Upper lobe of left lung (tissue), 6 donors: ENCODE measurements around the gene FLCN. TPM values are rescaled to one million over a fixed set of nuclear protein-coding genes. Genes with fewer than 3 reads are reported as not detected.
"Not testable (repeated sequence)": the region's sequence is repeated elsewhere in the genome, so short reads cannot be mapped to it uniquely, and the experiment has no call there.

Experiments used
- ATAC-seq, 2 donors: fragments of 200-7000 bp; cut with Tn5 transposase; one replicate each; pipeline ENCODE4 v1.9.1; 2022; ENCODE audit warnings: mild to moderate bottlenecking in 2 of 2, moderate library complexity in 2 of 2; ENCODE audit not compliant: low FRiP score in 2 of 2
- DNase-seq, 2 donors: peaks; one replicate each; pipeline ENCODE4 v3.0.0-alpha.2; 2019 to 2020
- H3K27ac ChIP-seq, 4 donors: fragments of 200-600 bp; sonication (generic); one replicate each; pipeline ENCODE4 v1.5.1; 2016 to 2019
- H3K27me3 ChIP-seq, 4 donors: fragments of 200-600 bp; sonication (generic); one replicate each; pipeline ENCODE4 v1.5.1; 2017 to 2019
- H3K36me3 ChIP-seq, 4 donors: fragments of 200-600 bp; sonication (generic); one replicate each; pipeline ENCODE4 v1.5.1; 2016 to 2019
- H3K4me1 ChIP-seq, 4 donors: fragments of 200-600 bp; sonication (generic); one replicate each; pipeline ENCODE4 v1.5.1; 2018 to 2019
- H3K4me3 ChIP-seq, 4 donors: fragments of 200-600 bp; sonication (generic); one replicate each; pipeline ENCODE4 v1.5.1; 2017 to 2019; ENCODE audit warnings: mild to moderate bottlenecking in 2 of 4, moderate library complexity in 1 of 4
- H3K9me3 ChIP-seq, 4 donors: fragments of 200-600 bp; sonication (generic); one replicate each; pipeline ENCODE4 v1.5.1; 2018 to 2019
- CTCF ChIP-seq, 6 experiments: fragments of 450-650 bp in 4 of 6; fragments of 200-600 bp in 2 of 6; sonication (generic) in 2 of 6; IDR thresholded peaks; one replicate each; pipeline ENCODE4 v1.5.1; 2016 to 2019; ENCODE audit warnings: antibody characterized with exemption in 6 of 6
- EP300 ChIP-seq, 4 donors: sonication (generic); formaldehyde crosslinking; IDR thresholded peaks; one replicate each; pipeline ENCODE4 v1.5.1; 2017; ENCODE audit warnings: antibody characterized with exemption in 4 of 4, control low read depth in 2 of 4
- POLR2A ChIP-seq, 4 donors: fragments of 450-650 bp; IDR thresholded peaks; one replicate each; pipeline ENCODE4 v1.5.1; 2016 to 2017; ENCODE audit warnings: antibody characterized with exemption in 4 of 4, mild to moderate bottlenecking in 2 of 4
- POLR2AphosphoS5 ChIP-seq, 2 donors: sonication (generic); formaldehyde crosslinking; IDR thresholded peaks; one replicate each; pipeline ENCODE4 v1.5.1; 2017; ENCODE audit warnings: antibody characterized with exemption in 2 of 2
- WGBS, 2 donors: methylation state at CpG; one replicate each; pipeline ENCODE4 v1.1.5; 2017 to 2018; 5-methylcytosine and 5-hydroxymethylcytosine counted together
- total RNA-seq, 6 donors: library from RNA; depleted of rRNA in 4 of 6; stranded (reverse); fragments of >200 nt in 4 of 6; gene quantifications; one replicate each; pipeline versions ENCODE4 v1.1.0 to v1.2.1, GENCODE V29; 2016 to 2021
- donor health status: DM: no; HTN: no; CAD: no; lungs with moderate emphysema.
- donor health status: DM: no; HTN: yes; CAD: no; lungs with severe emphysema.

Gene FLCN
- total RNA-seq, 6 donors from 2014 or later, result 62.3 to 420 (median 103) TPM

DNA sequence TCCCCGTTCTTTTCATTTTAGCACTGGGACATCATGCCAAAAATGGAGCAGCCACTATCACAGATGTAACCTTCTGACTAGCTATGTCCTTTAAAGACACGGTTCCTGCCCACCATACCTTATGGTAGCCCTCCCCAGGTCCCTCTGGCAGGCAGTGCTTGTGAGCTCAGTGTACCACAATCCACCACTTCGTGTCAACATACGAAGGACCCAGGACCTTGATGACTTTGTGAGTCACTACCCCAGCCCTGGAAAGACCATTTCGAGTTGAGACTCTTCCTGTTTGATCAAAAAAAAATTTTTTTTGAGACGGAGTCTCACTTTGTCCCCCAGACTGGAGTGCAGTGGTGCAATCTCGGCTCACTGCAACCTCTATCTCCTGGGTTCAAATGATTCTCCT lies 21.0 kb upstream of the FLCN start:
- H3K9me3 ChIP-seq, result no peaks in the 10 kb centered on the region
- H3K27me3 ChIP-seq, result no peaks in the 10 kb centered on the region
- H3K36me3 ChIP-seq, result peaks cover 26 to 96% (median 73%) of the 10 kb centered on the region in 4 donors
- H3K27ac ChIP-seq, result no peak overlapping the region
- 90 to 92% methylated on average over 7 of the region's 7 CpGs for WGBS, 2 donors
- H3K4me1 ChIP-seq, result no peaks in the 10 kb centered on the region
- no peak overlapping the region for H3K4me3 ChIP-seq
- DNase-seq, result no peak
- ATAC-seq, result no peak
- no peak for TF ChIP-seq POLR2A (IDR thresholded peaks at IDR 0.05)
- TF ChIP-seq POLR2AphosphoS5 (IDR thresholded peaks at IDR 0.05), result no peak
- TF ChIP-seq CTCF (IDR thresholded peaks at IDR 0.05), result no peak
- TF ChIP-seq EP300 (IDR thresholded peaks at IDR 0.05), result no peak

DNA sequence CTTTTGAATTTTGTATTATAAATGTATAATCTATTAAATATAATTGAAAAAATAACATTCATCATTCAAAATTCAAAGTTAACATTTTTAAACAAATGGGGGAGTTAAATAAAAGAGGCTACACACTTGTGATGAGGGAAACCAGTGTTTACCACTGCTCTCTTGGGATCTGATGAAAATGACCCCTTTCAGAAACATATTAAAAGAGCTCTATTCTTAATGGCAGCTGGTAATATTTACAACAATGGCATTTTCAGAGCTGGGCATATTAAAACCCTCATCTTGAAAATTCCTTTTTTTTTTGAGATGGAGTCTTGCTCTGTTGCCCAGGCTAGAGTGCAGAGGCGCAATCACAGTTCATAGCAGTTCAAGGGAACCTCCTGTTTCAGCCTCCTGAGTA lies 19.3 kb upstream of the FLCN start:
- no peaks in the 10 kb centered on the region for H3K9me3 ChIP-seq
- TF ChIP-seq EP300 (IDR thresholded peaks at IDR 0.05), result no peak
- TF ChIP-seq CTCF (IDR thresholded peaks at IDR 0.05), result no peak
- TF ChIP-seq POLR2AphosphoS5 (IDR thresholded peaks at IDR 0.05), result no peak
- no peak for TF ChIP-seq POLR2A (IDR thresholded peaks at IDR 0.05)
- H3K4me3 ChIP-seq, result no peak overlapping the region
- H3K27ac ChIP-seq, result no peak overlapping the region
- no peaks in the 10 kb centered on the region for H3K4me1 ChIP-seq
- DNase-seq, result no peak
- H3K36me3 ChIP-seq, result peaks cover 26 to 97% (median 76%) of the 10 kb centered on the region in 4 donors
- WGBS, 2 donors, result 90 to 100% methylated on average over 1 of the region's 1 CpG
- no peaks in the 10 kb centered on the region for H3K27me3 ChIP-seq
- ATAC-seq, result no peak

GRCh38 chr17:17255689-17256088 lies 18.7 kb upstream of the FLCN start:
- DNase-seq, H3K9me3 ChIP-seq, H3K27me3 ChIP-seq, ATAC-seq, H3K4me3 ChIP-seq, H3K27ac ChIP-seq, H3K4me1 ChIP-seq: not testable (repeated sequence)
- peaks cover 26 to 96% (median 73%) of the 10 kb centered on the region in 4 donors for H3K36me3 ChIP-seq
- 89 to 92% methylated on average over 11 of the region's 11 CpGs for WGBS, 2 donors

DNA sequence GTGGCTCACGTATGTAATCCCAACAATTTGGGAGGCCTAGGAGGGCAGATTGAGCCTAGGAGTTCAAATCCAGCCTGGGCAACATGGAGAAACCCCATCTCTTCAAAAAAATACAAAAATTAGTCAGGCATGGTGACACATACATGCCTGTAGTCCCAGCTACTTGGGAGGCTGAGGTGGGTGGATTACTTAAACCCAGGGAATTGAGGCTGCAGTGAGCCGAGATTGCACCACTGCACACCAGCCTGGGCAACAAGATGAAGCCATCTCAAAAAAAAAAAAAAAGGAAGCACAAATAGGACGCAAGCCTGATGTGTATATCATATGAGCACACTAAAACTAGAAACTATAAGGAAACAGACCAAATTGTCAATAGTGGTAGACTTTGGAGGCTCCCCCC lies 17.1 kb upstream of the FLCN start:
- Histone ChIP-seq H3K4me1 (no peaks in the 10 kb centered on the region), H3K4me3 (no peak overlapping the region), H3K9me3 (no peaks in the 10 kb centered on the region), H3K27me3 (no peaks in the 10 kb centered on the region), H3K27ac (no peak overlapping the region), H3K36me3 (peaks cover 14 to 94% (median 66%) of the 10 kb centered on the region in 4 donors)
- DNase-seq, result no peak
- WGBS, 2 donors, result 48 to 82% methylated on average over 3 of the region's 3 CpGs
- no peak for TF ChIP-seq CTCF (IDR thresholded peaks at IDR 0.05)
- no peak for TF ChIP-seq POLR2A (IDR thresholded peaks at IDR 0.05)
- no peak for TF ChIP-seq EP300 (IDR thresholded peaks at IDR 0.05)
- no peak for TF ChIP-seq POLR2AphosphoS5 (IDR thresholded peaks at IDR 0.05)
- ATAC-seq, result no peak

GRCh38 chr17:17253406-17253805 lies 16.4 kb upstream of the FLCN start:
- Histone ChIP-seq H3K4me3 (no peak overlapping the region), H3K36me3 (peaks cover 10 to 95% (median 67%) of the 10 kb centered on the region in 4 donors), H3K27me3 (no peaks in the 10 kb centered on the region), H3K9me3 (no peaks in the 10 kb centered on the region), H3K27ac (no peak overlapping the region), H3K4me1 (no peaks in the 10 kb centered on the region)
- no peak for TF ChIP-seq EP300 (IDR thresholded peaks at IDR 0.05)
- no peak for TF ChIP-seq POLR2A (IDR thresholded peaks at IDR 0.05)
- no peak for TF ChIP-seq CTCF (IDR thresholded peaks at IDR 0.05)
- TF ChIP-seq POLR2AphosphoS5 (IDR thresholded peaks at IDR 0.05), result no peak
- DNase-seq, result no peak
- whole genome bisulfite sequencing, 2 donors, result 78 to 87% methylated on average over 3 of the region's 3 CpGs
- ATAC-seq, result peak in 1 of 2 donors; percentile 78
